HepG2 (cell line): Measurements from ENCODE around the gene NSMCE3. TPM values are rescaled to one million over a fixed set of nuclear protein-coding genes. Genes with fewer than 3 reads are reported as not detected.

Source experiments
- ATAC-seq: fragments of 200-7000 bp; cut with Tn5 transposase; 3 replicates; pipeline ENCODE4 v1.9.1; 2020; ENCODE audit warnings: mild to moderate bottlenecking, moderate library complexity
- BruUV-seq: library from RNA; stranded (reverse); fragments of 400-500 nt; replicated peaks from 2 replicates; lab custom pipeline; 2021; lab: Mats Ljungman, UMichigan
- CTCF ChIA-PET: fragments of 300-600 bp; formaldehyde crosslinking; extraction: SDS; loops from one replicate; lab custom pipeline; 2021; ENCODE audit warnings: low total read pairs, inconsistent platforms, low intra/inter-chr PET ratio; lab: Yijun Ruan, JAX
- POLR2A ChIA-PET: fragments of 350-600 bp; sonication (Branson Sonifier 250); formaldehyde crosslinking; loops from one replicate; lab custom pipeline; 2020; ENCODE audit warnings: antibody characterized with exemption, inconsistent platforms; lab: Yijun Ruan, JAX
- DNase-seq: peaks from one replicate; pipeline ENCODE4 v3.0.0-alpha.2; 2015; ENCODE audit warnings: low spot score
- FAIRE-seq: peaks from 3 replicates; lab custom pipeline; 2011; peaks lifted over from hg19 to GRCh38; lab: Jason Lieb, UNC
- H2AFZ ChIP-seq: one replicate; pipeline ENCODE4 v1.6.1; 2011; ENCODE audit warnings: low read length, inconsistent platforms
- H3K27ac ChIP-seq: fragments of 300-600 bp; 3 replicates; pipeline ENCODE4 v1.8.0; 2011; ENCODE audit warnings: mixed run types, mild to moderate bottlenecking, mixed read lengths, low read length, inconsistent platforms; ENCODE audit not compliant: insufficient read depth; ENCODE audit errors: extremely low read length
- H3K27me3 ChIP-seq, 2 experiments: fragments of 200-600 bp in 1 of 2; 2 replicates in 1 of 2; 3 replicates in 1 of 2; pipeline versions ENCODE4 v1.6.0 to v1.8.0; 2011; ENCODE audit warnings: low read length in 2 of 2, mild to moderate bottlenecking in 2 of 2, moderate library complexity in 2 of 2, inconsistent platforms in 1 of 2; ENCODE audit not compliant: insufficient read depth in 2 of 2, control insufficient read depth in 1 of 2
- H3K36me3 ChIP-seq, 2 experiments: fragments of 200-600 bp in 1 of 2; replicated peaks in 1 of 2; 2 replicates in 1 of 2; 3 replicates in 1 of 2; pipeline versions ENCODE4 v1.5.1 to v1.8.0; 2011; ENCODE audit warnings: low read length in 2 of 2, inconsistent platforms in 1 of 2; ENCODE audit not compliant: insufficient read depth in 2 of 2, control insufficient read depth in 1 of 2
- H3K4me1 ChIP-seq: 2 replicates; pipeline ENCODE4 v1.5.1; 2012; ENCODE audit warnings: low read length, inconsistent platforms; ENCODE audit not compliant: insufficient read depth
- H3K4me2 ChIP-seq: 2 replicates; pipeline ENCODE4 v1.6.0; 2011; ENCODE audit warnings: low read depth, low read length, inconsistent platforms
- H3K4me3 ChIP-seq, 3 experiments: fragments of 200-600 bp in 1 of 3; sonication (generic), shearing (Covaris generic) in 1 of 3; replicated peaks in 1 of 3; 2 replicates each; pipeline ENCODE4 v1.5.1; 2011 to 2016; ENCODE audit warnings: low read length in 3 of 3, inconsistent platforms in 2 of 3, low read depth in 2 of 3, mild to moderate bottlenecking in 2 of 3, control low read depth in 1 of 3, mixed read lengths in 1 of 3; ENCODE audit not compliant: insufficient read depth in 1 of 3
- H3K79me2 ChIP-seq: one replicate; pipeline ENCODE4 v1.6.1; 2011; ENCODE audit warnings: low read length, inconsistent platforms; ENCODE audit not compliant: insufficient read depth
- H3K9ac ChIP-seq: 2 replicates; pipeline ENCODE4 v1.6.0; 2011; ENCODE audit warnings: mild to moderate bottlenecking, low read depth, low read length, inconsistent platforms; ENCODE audit not compliant: insufficient read depth
- H3K9me3 ChIP-seq: 2 replicates; pipeline ENCODE4 v1.5.1; 2012; ENCODE audit warnings: mild to moderate bottlenecking, low read length
- H4K20me1 ChIP-seq: 2 replicates; pipeline ENCODE4 v1.6.0; 2011; ENCODE audit warnings: inconsistent platforms, mild to moderate bottlenecking, low read length, moderate library complexity; ENCODE audit not compliant: insufficient read depth
- CENPX ChIP-seq: sonication (generic); formaldehyde crosslinking; IDR thresholded peaks from 2 replicates; pipeline ENCODE4 v1.9.0; 2021; ENCODE audit warnings: mild to moderate bottlenecking, missing genetic modification reagents, moderate library complexity
- CREM ChIP-seq, 2 experiments: sonication (generic) in 1 of 2; formaldehyde crosslinking in 1 of 2; IDR thresholded peaks; 2 replicates each; pipeline versions ENCODE4 v1.4.0 to v1.6.1; 2016 to 2020; ENCODE audit warnings: antibody characterized with exemption in 1 of 2, mild to moderate bottlenecking in 1 of 2, missing genetic modification reagents in 1 of 2
- HMG20B ChIP-seq: conservative IDR thresholded peaks from 2 replicates; pipeline ENCODE4 v1.6.1; 2016; ENCODE audit warnings: missing genetic modification reagents, missing compliant biosample characterization
- RAD51 ChIP-seq: fragments of 450-650 bp; IDR thresholded peaks from 2 replicates; pipeline ENCODE4 v1.6.1; 2016; ENCODE audit warnings: borderline replicate concordance
- ZNF496 ChIP-seq: sonication (generic); formaldehyde crosslinking; IDR thresholded peaks from 2 replicates; pipeline ENCODE4 v1.8.1; 2023; ENCODE audit warnings: mild to moderate bottlenecking, moderate library complexity, missing genetic modification reagents; ENCODE audit not compliant: insufficient replicate concordance
- WGBS: methylation state at CpG from one replicate; pipeline ENCODE4 v1.1.6; 2017; ENCODE audit warnings: low lambda C conversion rate; 5-methylcytosine and 5-hydroxymethylcytosine counted together
- in situ Hi-C: cut with HindIII; loops from 2 replicates; pipeline ENCODE4 v1.10.0; 2017; ENCODE audit warnings: low pct_unique_long_range_greater_than_20kb; ENCODE audit not compliant: extremely low pct_ligation_motif_present
- intact Hi-C: fragments of 100-400 bp; cut with micrococcal nuclease; formaldehyde crosslinking; loops from one replicate; pipeline ENCODE4 v1.10.0; 2022; ENCODE audit not compliant: unreplicated experiment
- polyA plus RNA-seq, 8 experiments: library from polyadenylated mRNA; depleted of rRNA in 3 of 8; stranded (reverse) in 7 of 8; unstranded in 1 of 8; fragments of >200 nt; fragmentation: Illumina TruSeq in 4 of 8; extraction: Trizol in 4 of 8; gene quantifications; 2 replicates each; pipeline versions ENCODE4 v1.2.1 to v1.2.3, GENCODE V29; 2011 to 2016; ENCODE audit warnings: low read depth in 4 of 8, missing spikeins in 1 of 8, mixed read lengths in 1 of 8; ENCODE audit not compliant: insufficient read depth in 1 of 8
- total RNA-seq, 5 experiments: library from RNA; depleted of rRNA; stranded (reverse); fragments of >200 nt; fragmentation: Illumina TruSeq; extraction: Trizol; gene quantifications; 2 replicates each; pipeline ENCODE4 v1.2.3, GENCODE V29; 2016; ENCODE audit warnings: low read depth in 1 of 5
- TF ChIP-seq, protein P1 (sequence below): IDR thresholded peaks from 2 replicates; pipeline ENCODE4 v1.6.1; 2016

Gene NSMCE3
- total and polyA plus RNA-seq, 2 of the 13 experiments (the other 11 are each of a cell fraction or from before 2014, with no cell fraction given) = 3.0 to 3.7 TPM

- H3K36me3 ChIP-seq = no peaks in the 10 kb centered on the region
- no TSS peak for BruUV-seq
- CTCF ChIA-PET = no interaction called here
- 49% methylated on average over 4 of the region's 4 CpGs for WGBS
- intact Hi-C loops (no loop called here), in situ Hi-C loops (no loop called here)
- H3K27me3 ChIP-seq = no peaks in the 10 kb centered on the region; a peak in 1 of 5 replicates
- no peak overlapping the region for H3K4me3 ChIP-seq
- H3K4me1 ChIP-seq = no peaks in the 10 kb centered on the region
- no peak for FAIRE-seq
- no peak overlapping the region for H2AFZ ChIP-seq
- no peak for TF ChIP-seq HMG20B
- TF ChIP-seq ZNF496 = no peak
- TF ChIP-seq CREM (IDR thresholded peaks at IDR 0.05) = no peak
- TF ChIP-seq CREM (CRISPR knock-in tag; IDR thresholded peaks at IDR 0.05) = no peak
- TF ChIP-seq, protein P1, sequence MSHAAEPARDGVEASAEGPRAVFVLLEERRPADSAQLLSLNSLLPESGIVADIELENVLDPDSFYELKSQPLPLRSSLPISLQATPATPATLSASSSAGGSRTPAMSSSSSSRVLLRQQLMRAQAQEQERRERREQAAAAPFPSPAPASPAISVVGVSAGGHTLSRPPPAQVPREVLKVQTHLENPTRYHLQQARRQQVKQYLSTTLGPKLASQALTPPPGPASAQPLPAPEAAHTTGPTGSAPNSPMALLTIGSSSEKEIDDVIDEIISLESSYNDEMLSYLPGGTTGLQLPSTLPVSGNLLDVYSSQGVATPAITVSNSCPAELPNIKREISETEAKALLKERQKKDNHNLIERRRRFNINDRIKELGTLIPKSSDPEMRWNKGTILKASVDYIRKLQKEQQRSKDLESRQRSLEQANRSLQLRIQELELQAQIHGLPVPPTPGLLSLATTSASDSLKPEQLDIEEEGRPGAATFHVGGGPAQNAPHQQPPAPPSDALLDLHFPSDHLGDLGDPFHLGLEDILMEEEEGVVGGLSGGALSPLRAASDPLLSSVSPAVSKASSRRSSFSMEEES (CRISPR knock-in tag) = no peak
- TF ChIP-seq CENPX (CRISPR knock-in tag) = no peak
- no peak for TF ChIP-seq RAD51
- TF ChIP-seq, all 625 proteins: peak for 0
- H3K27ac ChIP-seq = no peak overlapping the region
- POLR2A ChIA-PET = no interaction called here
- H4K20me1 ChIP-seq = no peaks in the 10 kb centered on the region
- DNase-seq = no peak
- ATAC-seq = no peak
- H3K9me3 ChIP-seq = no peaks in the 10 kb centered on the region
- H3K79me2 ChIP-seq = no peaks in the 10 kb centered on the region
- H3K4me2 ChIP-seq = no peak overlapping the region
- H3K9ac ChIP-seq = no peak overlapping the region
Observed at GRCh38 chr15:29233566-29233965, 36.1 kb downstream of the NSMCE3 start.
